Stimulated activated CD4-positive, alpha-beta T cell treated with anti-CD3 and anti-CD28 coated beads, Interleukin-1b, Interleukin-23, amount 100 ng/mL, for 48 hours (primary cell): ENCODE data around the gene LRTM2.

Experiments
- DNase-seq: peaks from one replicate; pipeline ENCODE4 v3.0.0-alpha.2; 2020

Gene LRTM2

DNA sequence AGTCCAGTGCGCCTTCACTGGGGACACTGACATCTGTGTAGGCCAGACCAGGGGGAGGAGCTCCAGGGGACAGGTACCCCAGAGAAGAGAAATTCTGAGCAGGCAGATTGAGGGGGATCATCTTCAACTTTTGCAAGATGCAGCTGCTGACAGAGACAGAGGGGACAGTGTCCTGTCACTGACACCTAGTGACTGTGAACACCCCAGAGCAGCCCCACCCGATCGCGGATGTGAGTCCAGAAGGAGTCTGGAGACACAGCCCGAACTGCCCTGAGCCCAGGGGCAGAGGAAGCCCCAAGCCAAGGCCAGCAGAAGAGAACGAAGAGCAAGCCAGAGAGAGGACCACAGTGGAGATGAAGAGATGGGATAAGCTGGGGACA is 21.7 kb upstream of the LRTM2 start:
- no peak for DNase-seq

DNA sequence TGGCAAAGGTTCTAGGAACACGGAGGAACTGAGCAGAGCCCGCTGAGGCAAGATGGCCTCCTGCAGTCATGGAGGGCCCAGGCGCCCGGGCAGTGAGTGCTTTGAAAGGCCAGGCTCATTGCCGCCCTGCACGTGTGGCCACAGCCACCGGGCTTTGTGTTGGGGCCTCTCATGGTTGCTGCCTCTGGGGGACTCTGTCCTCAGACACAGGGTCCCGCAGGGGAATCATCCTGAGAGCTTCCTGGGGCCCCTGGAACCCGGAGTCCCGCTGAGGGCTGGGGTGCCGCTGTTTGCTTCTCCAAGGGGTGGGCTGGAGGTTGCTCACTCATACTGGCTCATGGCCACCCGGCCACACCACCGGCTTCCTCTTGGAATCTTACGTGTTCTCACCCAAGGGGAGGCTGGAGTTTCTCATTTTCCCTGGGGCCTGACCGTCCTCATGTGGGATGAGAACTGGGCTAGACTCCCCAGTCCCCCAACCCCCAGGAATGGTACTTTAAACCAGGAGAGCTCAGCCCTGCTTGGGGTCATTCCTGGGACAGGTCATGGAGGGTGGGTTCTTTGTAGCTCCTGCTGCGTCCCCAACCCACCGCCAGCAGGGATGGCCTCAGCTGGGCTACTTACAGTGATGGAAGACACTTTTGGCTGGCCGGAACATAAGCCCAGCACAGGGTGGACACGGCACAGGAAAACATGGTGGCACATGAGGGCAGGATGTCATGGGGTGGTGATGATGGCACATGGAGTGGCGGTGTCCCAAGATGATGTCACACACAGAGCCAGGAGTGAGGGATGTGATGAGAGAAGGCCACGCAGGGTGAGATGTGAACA is 21.1 kb upstream of the LRTM2 start:
- no peak for DNase-seq

DNA sequence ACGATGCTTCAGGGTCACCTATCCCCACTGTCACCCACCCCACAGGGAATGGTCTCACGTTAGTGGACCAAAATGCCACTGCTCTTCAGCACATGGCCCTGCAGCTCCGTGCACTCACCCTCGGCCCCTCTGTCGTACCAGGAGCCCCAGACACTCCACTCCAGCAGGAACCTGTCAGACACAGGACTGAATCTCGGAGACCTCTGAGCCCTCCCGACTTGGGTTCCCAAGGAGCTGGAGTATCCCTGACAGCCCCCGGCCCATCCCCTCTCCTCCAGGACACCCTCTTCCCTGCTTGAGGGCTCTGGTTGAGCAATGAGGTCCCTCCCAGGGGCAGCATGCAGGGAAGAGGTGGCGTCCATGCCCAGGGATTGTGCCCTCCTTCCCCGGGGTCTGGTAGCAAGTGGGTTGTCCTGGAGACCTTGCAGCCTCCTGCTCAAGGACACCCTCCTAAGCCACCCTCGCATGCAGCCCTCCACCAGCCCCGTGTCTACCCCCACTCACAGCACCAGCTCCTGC is 20.4 kb upstream of the LRTM2 start:
- no peak for DNase-seq

DNA sequence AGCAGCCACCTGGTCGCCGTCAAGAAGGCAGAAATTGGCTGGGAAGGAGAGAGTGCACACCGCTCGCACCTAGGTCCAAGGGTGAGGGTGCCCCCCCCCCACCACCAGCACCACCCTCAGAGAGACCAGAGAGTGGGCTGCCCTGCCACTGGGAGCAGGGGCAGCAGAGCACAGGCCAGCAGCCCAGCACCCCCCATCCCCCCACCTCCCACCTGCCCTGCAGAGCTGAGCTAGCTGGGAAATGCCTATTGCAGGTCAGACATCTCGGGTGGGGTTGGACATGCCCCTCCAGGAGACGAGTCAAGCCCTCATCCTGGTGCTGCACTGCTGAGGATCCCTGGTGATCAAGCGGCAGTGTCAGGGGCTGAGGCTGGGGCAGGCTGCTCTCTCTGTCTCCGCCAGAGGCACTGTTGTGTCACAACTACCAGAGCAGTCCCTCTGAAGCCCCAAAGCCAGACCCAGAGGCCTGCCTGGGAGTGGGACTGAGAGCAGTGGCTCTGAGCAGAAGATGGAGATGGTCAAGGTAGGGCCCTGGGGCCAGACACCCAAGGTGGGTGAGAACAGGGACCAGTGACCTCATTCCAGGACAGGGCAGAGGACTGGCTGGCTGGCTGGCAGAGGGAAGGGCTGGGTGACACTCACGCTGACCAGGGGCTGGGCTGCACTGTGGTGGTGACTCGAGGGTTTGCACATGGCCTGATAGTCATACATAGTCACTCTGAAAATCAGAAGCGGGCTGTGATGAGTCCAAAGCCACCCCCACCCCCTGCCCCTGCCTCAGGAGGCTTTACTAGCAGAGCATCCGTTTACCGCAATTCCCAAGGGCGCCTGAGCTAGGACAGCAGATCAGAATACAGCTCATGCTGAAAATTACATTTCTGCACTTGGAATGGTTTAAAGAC is 19.7 kb upstream of the LRTM2 start:
- no peak for DNase-seq

DNA sequence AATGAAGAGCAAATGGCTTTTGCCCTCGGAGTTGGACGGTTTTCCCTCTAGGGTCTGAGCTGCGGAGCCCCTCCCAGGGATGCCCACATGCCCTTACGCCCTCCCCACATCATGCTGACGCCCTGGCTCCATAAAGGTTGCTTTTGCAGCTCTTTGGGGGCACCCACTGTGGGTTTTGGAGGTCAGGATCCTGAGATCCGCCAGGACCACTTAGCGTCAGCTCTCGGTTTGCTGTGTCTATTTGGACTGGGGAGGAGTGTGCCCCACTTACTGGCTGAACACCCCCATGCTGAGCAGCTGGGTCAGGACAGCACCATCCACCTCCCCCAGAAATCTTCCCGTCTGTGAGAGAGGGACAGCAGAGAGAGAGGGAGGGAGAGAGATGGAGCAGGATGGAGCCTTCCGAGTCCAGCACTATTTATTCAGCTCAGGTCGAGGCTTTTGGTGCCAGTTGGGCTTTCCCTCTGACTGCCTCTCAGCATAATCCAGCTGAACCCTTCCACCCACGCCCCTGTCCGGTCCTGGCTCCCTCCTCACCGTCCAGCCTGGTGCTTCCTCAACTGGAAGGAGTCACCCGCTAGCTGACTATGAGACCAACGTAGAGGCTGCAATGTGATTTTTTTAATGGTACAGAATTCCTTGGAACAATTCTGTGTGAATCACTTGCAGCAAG is 18.9 kb upstream of the LRTM2 start:
- DNase-seq = no peak

DNA sequence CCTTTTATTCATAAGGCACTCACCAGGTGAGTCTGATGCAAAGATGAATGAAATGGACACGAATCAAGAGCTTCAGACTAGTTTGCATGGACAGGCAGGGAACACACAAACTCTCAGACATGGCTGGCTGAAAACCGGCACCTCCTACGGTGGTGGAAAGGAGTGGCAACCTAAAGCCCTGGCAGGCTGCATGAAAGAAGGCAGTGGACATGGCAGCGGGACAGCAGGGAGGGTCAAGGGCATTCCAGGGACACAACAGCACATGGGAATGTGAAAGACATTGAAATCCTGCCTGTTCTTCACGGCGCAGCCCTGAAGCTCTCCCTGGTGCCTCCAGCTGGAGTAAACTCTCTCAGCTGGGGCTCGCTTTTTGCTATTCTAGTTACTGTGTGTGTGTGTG is 16.6 kb upstream of the LRTM2 start:
- DNase-seq = no peak

DNA sequence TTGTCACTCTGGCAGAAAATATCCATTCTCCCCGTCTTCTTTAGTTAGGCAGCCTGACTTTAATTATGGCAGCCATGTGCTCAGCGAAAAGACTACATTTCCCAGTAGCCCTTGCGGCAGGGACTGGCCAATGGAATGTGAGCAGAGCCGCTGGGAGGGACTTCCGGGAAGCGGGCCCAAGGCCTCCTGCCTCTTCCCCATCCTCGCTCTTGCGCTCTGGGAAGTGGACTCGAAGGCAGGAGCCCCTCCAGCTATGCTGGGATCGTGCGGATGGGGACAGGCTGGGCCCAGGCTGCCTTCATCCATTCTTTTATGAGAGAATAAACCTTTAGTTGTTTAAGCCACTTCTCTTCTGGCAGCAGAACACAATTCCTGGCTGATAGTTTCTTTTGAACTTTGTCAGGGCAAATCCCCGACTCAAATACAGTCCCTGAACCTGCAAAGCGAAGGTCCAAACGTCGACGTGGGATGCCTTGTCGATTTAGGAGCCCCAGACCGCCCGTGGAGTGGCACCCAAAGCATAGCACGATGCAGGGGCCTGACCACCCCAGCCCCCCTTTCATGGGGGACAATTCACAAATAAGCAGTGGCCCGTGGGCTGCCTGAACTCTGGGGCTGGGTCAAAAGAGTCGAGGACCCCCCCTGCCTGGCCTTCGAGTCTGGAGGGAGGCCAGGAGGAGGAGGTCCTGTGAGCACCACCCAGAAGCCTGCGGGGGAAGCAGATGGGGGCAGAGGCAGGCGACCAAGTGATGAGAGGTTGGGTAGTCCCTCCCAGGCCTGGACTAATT is 15.6 kb upstream of the LRTM2 start:
- peak; percentile 86 for DNase-seq

DNA sequence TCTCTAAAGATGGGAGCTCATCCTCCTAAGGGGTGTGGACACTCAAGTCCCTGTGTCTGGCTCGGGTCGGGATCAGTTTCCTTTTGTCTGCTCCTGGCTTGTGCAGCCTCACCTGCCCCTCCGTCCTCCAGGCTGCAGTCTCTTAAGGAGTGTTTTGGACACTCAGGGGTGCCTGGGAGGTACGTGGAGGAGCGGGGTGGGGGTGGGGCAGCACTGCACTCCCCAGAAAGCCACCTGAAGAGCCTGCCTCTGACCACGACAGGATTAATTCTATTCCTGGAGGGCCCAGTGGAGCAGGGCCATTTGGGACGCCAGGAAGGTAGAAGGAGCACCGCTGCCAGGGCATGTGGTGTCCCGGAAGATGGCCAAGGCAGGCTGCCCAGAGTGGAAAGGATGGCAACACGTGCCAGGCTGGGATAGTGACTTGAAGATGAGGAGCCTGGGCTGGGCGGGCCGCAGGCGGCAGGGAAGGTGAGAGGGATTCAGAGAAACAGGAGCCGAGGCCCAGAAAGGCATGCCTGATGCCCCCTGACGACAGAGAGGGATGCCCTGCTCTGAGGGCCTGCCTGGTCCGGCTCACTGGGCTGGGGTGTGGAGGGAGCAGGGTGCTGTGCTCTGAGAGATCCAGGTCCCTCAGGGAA is 14.8 kb upstream of the LRTM2 start:
- no peak for DNase-seq

DNA sequence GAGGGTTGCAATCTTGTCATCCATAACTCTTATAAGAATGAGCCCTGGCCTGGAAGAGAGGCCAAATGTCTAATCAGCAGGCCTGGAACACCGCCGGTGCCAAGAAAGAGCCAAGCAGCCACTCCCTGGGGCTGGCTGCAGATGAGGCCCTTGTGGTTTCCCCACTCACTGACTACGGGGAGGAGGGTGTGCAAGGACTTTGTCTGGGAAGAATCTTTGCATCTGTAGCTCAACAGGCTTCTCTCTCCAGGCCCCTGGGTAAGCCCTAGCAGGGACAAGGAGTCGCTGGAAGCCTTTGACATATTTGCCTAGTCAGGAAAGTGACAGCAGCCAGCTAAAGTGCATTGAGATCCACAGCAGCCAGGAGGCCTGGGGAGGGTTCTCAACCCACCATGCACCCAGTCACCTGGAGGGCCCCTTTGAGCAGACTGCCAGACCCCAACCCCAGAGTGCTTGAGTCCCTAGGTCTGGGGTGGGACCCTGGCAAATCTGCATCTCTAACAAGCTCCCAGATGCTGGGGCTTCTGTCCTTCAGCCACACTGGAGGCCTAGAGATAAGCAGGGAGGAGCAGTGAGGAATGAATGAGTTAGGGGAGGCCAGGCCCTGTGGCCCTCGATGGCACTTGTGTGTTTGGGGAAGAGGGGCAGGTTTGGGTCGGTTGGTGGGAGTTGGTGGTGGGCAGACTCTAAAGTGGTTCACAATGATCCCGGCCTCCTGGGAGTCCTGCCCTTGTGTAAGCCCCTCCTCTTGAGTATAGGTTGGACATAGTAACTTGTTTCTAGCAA is 13.9 kb upstream of the LRTM2 start:
- DNase-seq = no peak

DNA sequence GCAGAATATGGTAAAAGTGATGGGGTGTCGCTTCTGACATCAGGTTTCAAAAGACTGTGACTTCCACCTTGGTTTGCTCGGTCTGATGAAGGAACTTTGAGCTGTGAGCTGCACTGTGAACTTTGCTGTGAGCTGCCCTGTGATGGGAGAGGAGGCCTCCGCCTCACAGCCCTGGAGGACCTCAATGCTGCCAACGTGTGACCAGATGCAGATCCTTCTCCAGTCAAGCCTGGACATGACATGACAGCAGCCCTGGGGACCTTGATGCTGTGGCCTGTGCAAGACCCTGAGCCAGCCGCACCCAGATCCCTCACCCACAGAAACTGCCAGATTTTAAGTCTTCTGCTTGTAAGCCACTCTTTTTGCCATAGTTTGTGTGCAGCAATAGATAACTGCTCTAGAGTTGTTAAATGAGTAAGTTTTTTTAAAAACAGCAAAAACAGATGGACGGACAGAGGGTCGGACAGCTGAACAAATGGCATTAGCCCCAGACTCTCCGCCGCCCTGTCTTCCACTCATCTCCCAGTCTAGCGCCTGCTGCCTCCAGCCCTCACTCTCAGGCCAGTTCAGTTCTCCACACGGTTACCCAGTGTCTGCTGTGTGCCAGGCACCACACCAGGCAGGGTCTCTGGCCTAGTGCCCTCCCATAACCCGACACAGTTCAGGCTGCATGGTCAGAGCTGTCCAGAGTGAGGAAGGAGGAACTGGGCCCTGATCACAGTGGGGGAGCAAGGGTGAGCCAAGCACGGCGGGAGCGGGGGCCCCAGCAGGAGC is 13.1 kb upstream of the LRTM2 start:
- DNase-seq = no peak

DNA sequence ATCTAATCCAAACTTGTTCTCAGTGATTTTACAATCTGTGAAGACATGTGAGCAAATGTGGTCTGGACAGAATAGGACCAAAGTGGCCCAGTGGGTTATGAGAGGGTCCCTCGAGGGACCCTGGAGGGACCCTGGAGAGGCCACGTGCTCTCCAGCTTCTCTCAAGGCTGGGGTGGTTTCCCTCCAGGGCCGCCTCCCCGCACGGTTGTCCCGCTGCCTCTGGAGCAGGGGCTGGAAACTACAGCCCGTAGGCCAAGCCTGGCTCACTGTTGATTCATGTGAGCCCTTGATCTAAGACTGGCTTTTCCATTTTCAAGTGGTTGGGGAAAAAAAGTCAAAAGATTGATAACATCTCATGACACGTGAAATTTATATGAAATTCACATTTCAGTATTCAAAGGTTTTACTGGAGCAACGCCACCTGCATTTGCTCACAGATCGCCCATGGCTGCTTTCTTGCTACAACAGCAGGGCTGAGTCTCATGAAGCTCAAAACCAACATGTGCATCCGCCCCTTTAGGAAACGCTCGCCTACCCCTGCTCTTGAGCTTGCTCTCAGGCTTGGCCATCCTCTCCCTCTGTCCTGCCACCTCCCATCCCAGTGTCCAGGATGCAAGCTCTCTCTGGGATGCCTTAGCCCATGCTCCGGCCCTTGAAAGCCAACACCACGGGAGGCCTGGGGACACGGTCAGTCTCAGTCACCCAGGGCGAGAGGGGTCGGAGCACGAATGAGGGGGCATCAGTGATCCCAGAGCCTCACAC is 12.1 kb upstream of the LRTM2 start:
- DNase-seq = no peak

DNA sequence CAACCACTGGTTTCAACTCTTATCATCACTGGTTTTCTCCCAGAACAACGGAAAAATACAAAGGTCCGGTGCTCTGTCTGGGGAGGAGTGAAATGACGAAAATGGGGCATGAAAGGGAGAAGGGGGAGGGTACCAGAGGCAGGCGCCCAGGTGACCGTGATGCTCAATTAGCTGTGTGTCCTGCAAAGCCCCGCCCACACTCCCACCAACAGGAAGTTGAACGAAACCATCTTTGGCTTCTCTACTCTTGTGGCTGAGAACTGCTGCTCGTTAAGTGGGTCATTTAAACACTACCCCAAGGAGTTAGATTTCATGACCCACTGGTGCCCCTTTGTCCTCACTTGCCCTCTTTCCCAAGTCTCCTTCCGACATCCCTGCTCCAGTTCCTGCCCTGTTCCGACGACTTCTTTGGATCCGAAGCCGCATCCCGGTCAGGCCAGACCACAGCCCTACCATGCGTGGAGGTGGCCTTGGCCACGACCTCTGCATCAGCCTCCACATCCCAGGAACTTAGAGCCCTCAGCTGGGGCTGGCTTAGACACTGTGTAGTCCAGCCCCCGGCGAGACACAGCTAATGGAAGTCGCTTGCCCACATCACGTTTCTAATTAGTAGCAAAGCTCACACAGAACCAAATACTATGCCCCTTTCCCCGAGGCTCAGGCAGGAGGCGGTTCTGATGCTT is 11.4 kb upstream of the LRTM2 start:
- no peak for DNase-seq

DNA sequence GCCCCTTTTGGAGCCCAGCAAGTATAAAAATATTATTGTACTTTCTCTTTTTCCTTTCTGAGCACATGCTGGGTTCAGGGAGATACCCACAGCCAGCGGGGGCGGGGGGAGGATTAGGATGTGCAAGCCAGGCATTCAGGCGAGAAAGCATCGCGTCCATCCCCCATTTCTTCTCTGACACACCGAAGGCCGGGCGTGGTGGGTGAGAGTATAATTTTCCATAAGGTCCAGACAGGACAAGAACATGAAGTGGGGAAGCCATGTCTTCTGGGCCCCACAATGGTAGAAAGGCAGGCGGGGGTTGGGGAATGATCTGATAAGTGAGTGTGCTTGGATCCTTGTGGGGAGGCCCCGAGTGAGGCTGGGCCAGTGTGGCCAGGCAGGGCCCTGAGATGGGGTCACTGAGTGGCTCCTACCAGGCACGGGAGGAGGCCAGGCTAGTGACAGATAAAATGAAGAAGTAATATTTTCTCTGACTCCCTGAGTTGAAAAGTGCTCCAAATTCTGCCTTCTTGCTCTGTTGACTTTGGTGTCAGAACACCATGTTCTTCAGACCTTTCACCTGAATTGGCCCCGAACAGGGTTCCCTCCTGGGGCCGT is 10.7 kb upstream of the LRTM2 start:
- DNase-seq = no peak

DNA sequence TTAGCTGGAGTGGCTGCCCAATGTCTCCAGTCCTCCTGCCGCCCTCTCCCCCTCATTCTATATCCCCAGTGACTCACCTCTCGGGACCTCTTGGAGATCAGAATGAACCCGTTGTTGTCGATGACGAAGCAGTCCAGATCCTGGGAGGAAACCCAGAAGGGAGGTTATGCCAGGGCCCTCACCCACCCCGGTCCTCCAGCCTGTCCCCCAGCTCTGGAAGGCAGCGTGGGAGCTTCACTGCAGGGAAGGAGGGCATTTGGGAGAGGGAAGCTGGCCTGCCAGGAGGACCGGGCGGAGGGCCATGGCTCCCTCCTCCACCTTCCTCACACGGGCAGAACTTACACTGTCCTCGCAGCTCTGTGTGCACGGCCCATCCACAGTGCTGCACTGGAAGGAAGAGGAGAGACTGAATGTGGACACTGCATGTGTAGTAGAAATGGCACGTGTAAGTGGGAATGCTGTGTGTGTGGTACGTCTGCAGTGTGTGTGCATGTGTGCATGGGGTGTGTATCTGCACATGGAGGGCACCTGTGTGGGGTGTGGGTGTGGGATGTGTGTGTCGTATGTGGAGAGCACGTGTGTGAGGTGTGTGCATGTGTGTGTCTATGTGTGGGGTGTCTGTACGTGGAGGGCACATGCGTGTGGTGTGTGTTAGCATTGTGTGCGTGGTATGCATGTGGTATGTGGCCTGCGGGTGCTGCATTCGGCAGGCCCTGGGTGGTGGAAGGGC is 10.0 kb upstream of the LRTM2 start:
- no peak for DNase-seq

DNA sequence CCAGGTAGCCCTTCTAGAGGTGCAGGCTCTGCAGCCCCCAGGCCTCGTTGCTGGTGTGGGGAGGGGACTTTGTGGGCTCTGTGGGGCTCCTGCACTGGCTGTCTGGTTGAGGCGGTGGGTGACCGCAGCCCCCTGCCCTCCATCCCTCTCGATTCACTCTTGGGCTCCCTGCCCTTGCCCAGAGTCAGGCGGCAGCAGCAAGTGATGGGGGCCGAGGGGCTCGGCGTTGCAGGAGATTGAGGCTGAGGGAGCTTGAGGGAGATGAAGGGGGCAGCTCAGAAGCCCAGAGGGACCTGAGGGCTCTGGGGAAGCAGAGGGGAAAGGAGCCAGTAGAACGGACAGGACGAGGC is 9.5 kb upstream of the LRTM2 start:
- DNase-seq = no peak

DNA sequence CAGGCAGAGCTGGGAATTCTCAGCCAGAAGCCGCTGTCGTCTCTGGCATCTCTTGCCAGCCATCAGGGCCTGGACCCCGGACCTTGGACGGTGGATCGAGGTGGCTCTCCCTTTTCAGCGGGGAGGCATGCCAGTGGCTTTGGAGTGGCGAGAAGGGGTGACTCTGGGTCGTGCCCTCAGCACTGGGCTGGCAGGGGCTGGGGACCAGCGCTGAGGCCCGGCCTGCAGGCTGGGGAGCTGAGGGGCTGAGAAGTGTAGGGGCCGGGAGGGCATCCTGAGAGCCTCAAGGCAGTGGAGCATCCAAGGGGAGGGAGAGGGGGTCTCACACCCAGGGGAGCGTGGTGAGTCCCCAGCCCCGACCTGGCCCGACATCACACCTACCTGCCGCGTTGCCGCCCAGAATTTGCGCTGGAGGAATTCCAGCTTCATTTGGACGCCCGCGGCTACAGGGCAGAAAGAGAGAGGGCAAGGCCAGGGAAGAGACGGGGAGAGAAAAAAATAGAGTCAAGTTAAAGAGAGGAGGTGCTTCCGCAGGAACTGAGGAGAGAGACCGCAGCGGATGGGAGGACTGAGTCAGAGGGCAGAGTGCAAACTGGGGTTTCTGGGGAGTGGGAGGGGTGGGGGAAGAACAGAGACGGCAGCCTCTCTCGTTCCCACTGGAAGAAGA is 9.0 kb upstream of the LRTM2 start:
- peak; percentile 50 for DNase-seq

DNA sequence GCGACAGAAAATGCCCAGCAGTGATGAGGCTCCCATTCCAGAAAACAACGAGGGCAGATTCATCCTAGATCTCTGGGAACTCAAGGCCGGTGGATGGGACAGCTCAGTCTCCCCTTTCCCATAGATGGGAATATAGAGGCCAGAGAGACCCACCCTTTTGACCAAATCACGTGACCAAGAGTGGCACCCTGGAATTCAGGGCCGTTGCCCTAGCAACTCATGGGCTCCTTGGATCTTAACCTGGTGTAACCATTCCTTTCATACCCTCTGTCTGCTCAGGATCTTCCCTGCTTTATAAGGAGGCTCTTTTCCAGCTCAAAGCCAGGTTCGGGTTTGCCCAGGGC is 8.4 kb upstream of the LRTM2 start:
- no peak for DNase-seq
